GM20000 (cell line): ENCODE measurements around the gene PAX8.

Source experiments
- DNase-seq: peaks from one replicate; pipeline ENCODE4 v3.0.0; 2012; ENCODE audit warnings: low spot score
- TF ChIP-seq, protein P1 (sequence below): IDR thresholded peaks from 2 replicates; pipeline ENCODE4 v1.5.1; 2012; ENCODE audit warnings: mild to moderate bottlenecking, control low read depth; ENCODE audit errors: extremely low read depth, missing control alignments

Gene PAX8

GRCh38 chr2:113172721-113173541 lies 105.8 kb downstream of the PAX8 start:
- TF ChIP-seq, protein P1, sequence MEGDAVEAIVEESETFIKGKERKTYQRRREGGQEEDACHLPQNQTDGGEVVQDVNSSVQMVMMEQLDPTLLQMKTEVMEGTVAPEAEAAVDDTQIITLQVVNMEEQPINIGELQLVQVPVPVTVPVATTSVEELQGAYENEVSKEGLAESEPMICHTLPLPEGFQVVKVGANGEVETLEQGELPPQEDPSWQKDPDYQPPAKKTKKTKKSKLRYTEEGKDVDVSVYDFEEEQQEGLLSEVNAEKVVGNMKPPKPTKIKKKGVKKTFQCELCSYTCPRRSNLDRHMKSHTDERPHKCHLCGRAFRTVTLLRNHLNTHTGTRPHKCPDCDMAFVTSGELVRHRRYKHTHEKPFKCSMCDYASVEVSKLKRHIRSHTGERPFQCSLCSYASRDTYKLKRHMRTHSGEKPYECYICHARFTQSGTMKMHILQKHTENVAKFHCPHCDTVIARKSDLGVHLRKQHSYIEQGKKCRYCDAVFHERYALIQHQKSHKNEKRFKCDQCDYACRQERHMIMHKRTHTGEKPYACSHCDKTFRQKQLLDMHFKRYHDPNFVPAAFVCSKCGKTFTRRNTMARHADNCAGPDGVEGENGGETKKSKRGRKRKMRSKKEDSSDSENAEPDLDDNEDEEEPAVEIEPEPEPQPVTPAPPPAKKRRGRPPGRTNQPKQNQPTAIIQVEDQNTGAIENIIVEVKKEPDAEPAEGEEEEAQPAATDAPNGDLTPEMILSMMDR, result no peak
- no peak for DNase-seq

DNA sequence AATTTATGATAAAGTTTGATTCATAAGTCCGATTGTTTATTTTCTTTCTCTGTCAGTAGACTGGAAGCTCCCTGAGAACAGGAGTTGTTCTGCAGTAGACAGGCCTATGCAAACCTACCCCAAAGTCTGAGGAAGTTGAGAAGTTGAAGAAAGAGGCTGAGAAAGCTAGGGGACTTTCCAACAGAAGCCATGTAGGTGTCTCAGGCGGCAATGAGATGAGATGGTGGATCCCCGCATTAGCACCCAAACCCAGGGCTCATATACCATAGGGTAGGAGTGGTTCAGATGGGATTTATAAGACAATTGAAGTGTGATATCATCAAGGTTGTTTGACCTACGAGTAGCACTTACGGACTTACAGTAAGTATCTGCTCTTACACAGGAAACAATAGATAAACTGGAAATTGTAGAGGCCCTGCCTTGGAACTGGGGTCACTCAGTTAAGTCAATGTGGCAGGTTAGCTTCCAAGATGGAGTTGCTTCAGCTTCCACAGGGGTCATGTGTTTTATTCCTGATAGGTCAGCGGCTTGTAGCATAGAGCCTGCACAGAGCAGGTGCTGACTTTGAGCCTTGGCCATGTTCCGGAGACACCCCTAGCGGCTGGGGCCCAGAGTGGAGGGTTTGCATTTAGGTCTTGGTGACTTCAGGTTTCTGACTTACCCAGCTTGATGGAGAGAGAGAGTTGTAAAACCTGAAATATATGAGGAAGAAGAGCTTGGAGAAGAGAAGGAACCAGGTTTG lies 107.2 kb downstream of the PAX8 start:
- TF ChIP-seq, protein P1, result no peak

GRCh38 chr2:113169586-113169985 lies 109.1 kb downstream of the PAX8 start:
- TF ChIP-seq, protein P1, result no peak
- DNase-seq, result no peak

More for the DNA sequence above, 107.2 kb downstream of the PAX8 start:
- DNase-seq, result no peak

GRCh38 chr2:113169002-113169530 lies 109.7 kb downstream of the PAX8 start:
- peak; percentile 49 for DNase-seq
- TF ChIP-seq, protein P1, result no peak

- no peak for DNase-seq
- TF ChIP-seq, protein P1, result no peak
These were observed 110.8 kb downstream of the PAX8 start for GRCh38 chr2:113167962-113168340.

GRCh38 chr2:113167115-113167932 lies 111.4 kb downstream of the PAX8 start:
- DNase-seq, result no peak
- TF ChIP-seq, protein P1, result no peak
